ENCODE data around the gene PTH2. TPM values are rescaled to one million over a fixed set of nuclear protein-coding genes. Genes with fewer than 3 reads are reported as not detected.
A peak's percentile ranks its signal among the peaks of the same experiment; 100 is the strongest.

PTH2 gene
- total and polyA plus RNA-seq, 2 of the 8 experiments (the other 6 are each of a cell fraction or from before 2014, with no cell fraction given) = not detected

DNA sequence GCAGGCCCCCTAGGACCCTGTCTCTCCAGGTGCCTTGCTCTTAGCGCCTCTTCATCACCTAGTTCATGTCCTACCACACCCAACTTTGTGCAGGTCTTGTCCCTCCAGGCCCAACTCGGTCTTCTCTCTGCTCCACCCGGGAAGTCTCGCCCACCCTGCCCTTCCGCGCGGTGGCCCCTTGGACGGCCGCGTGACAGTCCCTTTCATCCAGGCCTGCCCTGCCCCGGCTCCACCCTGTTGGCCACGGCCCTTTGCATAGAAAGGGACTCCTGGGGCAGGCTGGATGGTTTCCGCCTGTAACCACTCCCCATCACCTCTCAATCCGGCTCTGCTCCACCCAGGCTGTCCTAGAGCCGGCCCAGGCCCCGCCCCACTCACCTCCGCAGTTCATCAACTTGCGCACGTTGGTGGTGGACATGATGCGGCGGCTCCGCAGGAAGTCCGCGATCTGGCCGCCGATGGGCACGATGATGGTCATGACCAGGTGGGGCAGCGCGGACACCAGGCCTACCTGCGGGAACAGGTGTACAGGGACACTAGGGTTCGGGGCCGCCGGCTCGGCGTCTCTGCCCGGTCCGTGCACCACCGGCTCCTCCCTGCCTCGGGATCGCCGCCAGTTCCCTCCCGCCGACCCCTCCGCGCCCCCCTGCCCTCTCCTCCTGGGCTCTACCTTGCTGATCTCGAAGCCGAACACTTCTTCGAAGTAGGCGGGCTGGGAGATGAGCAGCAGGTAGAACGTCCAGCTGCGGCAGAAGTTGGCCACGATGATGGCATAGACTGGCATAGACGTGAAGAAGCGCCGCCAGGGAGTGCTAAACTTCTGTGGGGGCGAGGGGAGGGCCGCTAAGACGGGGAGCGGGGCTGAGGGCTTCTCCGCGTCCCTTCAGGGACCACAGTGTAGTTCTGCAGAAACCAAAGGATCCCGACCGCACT is 9.2 kb upstream of the PTH2 start (continued):
- TF ChIP-seq TAF7 (optimal IDR thresholded peaks at IDR 0.05; ENCODE audit: borderline replicate concordance, low read depth, low read length) (peak; percentile 24), CBX8 (IDR thresholded peaks at IDR 0.05; ENCODE audit: borderline replicate concordance, low read depth, low read length) (no peak), NANOG (IDR thresholded peaks at IDR 0.05; ENCODE audit: insufficient read depth, low read depth, low read length, poor library complexity, severe bottlenecking) (no peak), SIRT6 (IDR thresholded peaks at IDR 0.05; ENCODE audit: low read length) (no peak), TAF1 (IDR thresholded peaks at IDR 0.05; ENCODE audit: low read depth, low read length) (0 out of 2 replicates have a peak, but pooled peaks have one; percentile 43), EZH2 (IDR thresholded peaks at IDR 0.05; ENCODE audit: low read depth, low read length, severe bottlenecking) (no peak), SAP30 (IDR thresholded peaks at IDR 0.05; ENCODE audit: insufficient read depth, insufficient replicate concordance, low read length) (no peak), JUND (IDR thresholded peaks at IDR 0.05; ENCODE audit: low read length) (no peak), SP1 (IDR thresholded peaks at IDR 0.05; ENCODE audit: low read depth, low read length) (no peak), MAFK (IDR thresholded peaks at IDR 0.05; ENCODE audit: low read depth, low read length) (no peak), KDM4A (IDR thresholded peaks at IDR 0.05; ENCODE audit: low read depth, low read length, severe bottlenecking) (peak; percentile 88), SIX5 (IDR thresholded peaks at IDR 0.05; ENCODE audit: low read depth, low read length) (no peak), SP2 (IDR thresholded peaks at IDR 0.05; ENCODE audit: low read length) (no peak)
- TF ChIP-seq, protein P1, sequence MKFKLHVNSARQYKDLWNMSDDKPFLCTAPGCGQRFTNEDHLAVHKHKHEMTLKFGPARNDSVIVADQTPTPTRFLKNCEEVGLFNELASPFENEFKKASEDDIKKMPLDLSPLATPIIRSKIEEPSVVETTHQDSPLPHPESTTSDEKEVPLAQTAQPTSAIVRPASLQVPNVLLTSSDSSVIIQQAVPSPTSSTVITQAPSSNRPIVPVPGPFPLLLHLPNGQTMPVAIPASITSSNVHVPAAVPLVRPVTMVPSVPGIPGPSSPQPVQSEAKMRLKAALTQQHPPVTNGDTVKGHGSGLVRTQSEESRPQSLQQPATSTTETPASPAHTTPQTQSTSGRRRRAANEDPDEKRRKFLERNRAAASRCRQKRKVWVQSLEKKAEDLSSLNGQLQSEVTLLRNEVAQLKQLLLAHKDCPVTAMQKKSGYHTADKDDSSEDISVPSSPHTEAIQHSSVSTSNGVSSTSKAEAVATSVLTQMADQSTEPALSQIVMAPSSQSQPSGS (IDR thresholded peaks at IDR 0.05; ENCODE audit: low read length) = no peak
- TF ChIP-seq, protein P2, sequence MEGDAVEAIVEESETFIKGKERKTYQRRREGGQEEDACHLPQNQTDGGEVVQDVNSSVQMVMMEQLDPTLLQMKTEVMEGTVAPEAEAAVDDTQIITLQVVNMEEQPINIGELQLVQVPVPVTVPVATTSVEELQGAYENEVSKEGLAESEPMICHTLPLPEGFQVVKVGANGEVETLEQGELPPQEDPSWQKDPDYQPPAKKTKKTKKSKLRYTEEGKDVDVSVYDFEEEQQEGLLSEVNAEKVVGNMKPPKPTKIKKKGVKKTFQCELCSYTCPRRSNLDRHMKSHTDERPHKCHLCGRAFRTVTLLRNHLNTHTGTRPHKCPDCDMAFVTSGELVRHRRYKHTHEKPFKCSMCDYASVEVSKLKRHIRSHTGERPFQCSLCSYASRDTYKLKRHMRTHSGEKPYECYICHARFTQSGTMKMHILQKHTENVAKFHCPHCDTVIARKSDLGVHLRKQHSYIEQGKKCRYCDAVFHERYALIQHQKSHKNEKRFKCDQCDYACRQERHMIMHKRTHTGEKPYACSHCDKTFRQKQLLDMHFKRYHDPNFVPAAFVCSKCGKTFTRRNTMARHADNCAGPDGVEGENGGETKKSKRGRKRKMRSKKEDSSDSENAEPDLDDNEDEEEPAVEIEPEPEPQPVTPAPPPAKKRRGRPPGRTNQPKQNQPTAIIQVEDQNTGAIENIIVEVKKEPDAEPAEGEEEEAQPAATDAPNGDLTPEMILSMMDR (IDR thresholded peaks at IDR 0.05; ENCODE audit: control extremely low read depth in 1 of 3, insufficient read depth in 1 of 3, low read depth in 1 of 3, low read length in 3 of 3) = no peak
- TF ChIP-seq, protein P3, sequence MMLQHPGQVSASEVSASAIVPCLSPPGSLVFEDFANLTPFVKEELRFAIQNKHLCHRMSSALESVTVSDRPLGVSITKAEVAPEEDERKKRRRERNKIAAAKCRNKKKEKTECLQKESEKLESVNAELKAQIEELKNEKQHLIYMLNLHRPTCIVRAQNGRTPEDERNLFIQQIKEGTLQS (IDR thresholded peaks at IDR 0.05; ENCODE audit: insufficient read depth, low read depth, low read length) = no peak
